H9 (cell line): ENCODE data around the gene CORO7. TPM values are rescaled to one million over a fixed set of nuclear protein-coding genes. Genes with fewer than 3 reads are reported as not detected.
A peak's percentile ranks its signal among the peaks of the same experiment; 100 is the strongest.

Source experiments
- DNase-seq: peaks from one replicate; pipeline ENCODE4 v3.0.0-alpha.2; 2017
- H2AFZ ChIP-seq: one replicate; pipeline ENCODE4 v1.6.1; 2013; ENCODE audit warnings: mild to moderate bottlenecking, low read length, control low read depth, moderate library complexity
- H2AK5ac ChIP-seq: 2 replicates; pipeline ENCODE4 v1.6.1; 2013; ENCODE audit warnings: low read length, control low read depth, mixed read lengths; ENCODE audit not compliant: insufficient read length
- H2BK120ac ChIP-seq: one replicate; pipeline ENCODE4 v1.6.1; 2013; ENCODE audit warnings: low read depth, mild to moderate bottlenecking, low read length, control low read depth, inconsistent platforms; ENCODE audit not compliant: poor library complexity, severe bottlenecking
- H2BK12ac ChIP-seq: 2 replicates; pipeline ENCODE4 v1.6.1; 2013; ENCODE audit warnings: low read length, control low read depth, mixed read lengths, low read depth; ENCODE audit not compliant: insufficient read length
- H2BK15ac ChIP-seq: 2 replicates; pipeline ENCODE4 v1.6.1; 2013; ENCODE audit warnings: low read depth, low read length, control low read depth
- H2BK20ac ChIP-seq: one replicate; pipeline ENCODE4 v1.6.1; 2013; ENCODE audit warnings: low read depth, mild to moderate bottlenecking, low read length, control low read depth, inconsistent platforms; ENCODE audit not compliant: poor library complexity, severe bottlenecking
- H2BK5ac ChIP-seq: 2 replicates; pipeline ENCODE4 v1.6.1; 2013; ENCODE audit warnings: low read length, control low read depth, mixed read lengths; ENCODE audit not compliant: insufficient read length
- H3K14ac ChIP-seq: 2 replicates; pipeline ENCODE4 v1.6.1; 2013; ENCODE audit warnings: low read length, control low read depth; ENCODE audit not compliant: insufficient read depth
- H3K18ac ChIP-seq: 2 replicates; pipeline ENCODE4 v1.6.1; 2013; ENCODE audit warnings: low read depth, mild to moderate bottlenecking, mixed read lengths, low read length, control low read depth; ENCODE audit not compliant: insufficient read length
- H3K23ac ChIP-seq: 2 replicates; pipeline ENCODE4 v1.6.1; 2013; ENCODE audit warnings: low read length, control low read depth, mixed read lengths, low read depth; ENCODE audit not compliant: insufficient read length
- H3K23me2 ChIP-seq: 2 replicates; pipeline ENCODE4 v1.6.1; 2013; ENCODE audit warnings: low read depth, mild to moderate bottlenecking, mixed read lengths, low read length, control low read depth; ENCODE audit not compliant: insufficient read length, poor library complexity, severe bottlenecking
- H3K27ac ChIP-seq: 2 replicates; pipeline ENCODE4 v1.5.1; 2013; ENCODE audit warnings: low read length, control low read depth, mixed read lengths, low read depth; ENCODE audit not compliant: insufficient read length
- H3K27me3 ChIP-seq: 2 replicates; pipeline ENCODE4 v1.6.1; 2013; ENCODE audit warnings: low read length, control low read depth, inconsistent platforms; ENCODE audit not compliant: insufficient read depth
- H3K4ac ChIP-seq: 2 replicates; pipeline ENCODE4 v1.6.1; 2013; ENCODE audit warnings: low read depth, mild to moderate bottlenecking, control low read depth, inconsistent platforms, low read length, moderate library complexity
- H3K4me1 ChIP-seq: 2 replicates; pipeline ENCODE4 v1.6.1; 2013; ENCODE audit warnings: low read length, control low read depth, inconsistent platforms; ENCODE audit not compliant: insufficient read depth
- H3K4me2 ChIP-seq: 2 replicates; pipeline ENCODE4 v1.6.1; 2013; ENCODE audit warnings: low read length, control low read depth, mixed read lengths; ENCODE audit not compliant: insufficient read length, insufficient read depth
- H3K56ac ChIP-seq: 2 replicates; pipeline ENCODE4 v1.6.1; 2013; ENCODE audit warnings: low read depth, mild to moderate bottlenecking, mixed read lengths, low read length, control low read depth; ENCODE audit not compliant: insufficient read length
- H3K79me1 ChIP-seq: 2 replicates; pipeline ENCODE4 v1.6.1; 2013; ENCODE audit warnings: low read depth, mild to moderate bottlenecking, moderate library complexity, low read length, control low read depth, inconsistent platforms; ENCODE audit not compliant: insufficient read depth, poor library complexity, severe bottlenecking
- H3K79me2 ChIP-seq: 2 replicates; pipeline ENCODE4 v1.6.1; 2013; ENCODE audit warnings: low read length, control low read depth, inconsistent platforms; ENCODE audit not compliant: insufficient read depth
- H3K9ac ChIP-seq: 2 replicates; pipeline ENCODE4 v1.6.1; 2013; ENCODE audit warnings: low read length, control low read depth, mixed read lengths; ENCODE audit not compliant: insufficient read length; ENCODE audit errors: extremely low read depth
- H3K9me3 ChIP-seq: one replicate; pipeline ENCODE4 v1.6.1; 2013; ENCODE audit warnings: low read depth, low read length, inconsistent platforms; ENCODE audit not compliant: control insufficient read depth
- H3T11ph ChIP-seq: one replicate; pipeline ENCODE4 v1.6.1; 2013; ENCODE audit warnings: mild to moderate bottlenecking, low read length, control low read depth, inconsistent platforms
- H4K20me1 ChIP-seq: one replicate; pipeline ENCODE4 v1.6.1; 2013; ENCODE audit not compliant: control insufficient read depth, insufficient read length, insufficient read depth
- H4K5ac ChIP-seq: 2 replicates; pipeline ENCODE4 v1.6.1; 2013; ENCODE audit warnings: low read depth, mild to moderate bottlenecking, mixed read lengths, low read length, control low read depth; ENCODE audit not compliant: insufficient read length
- H4K8ac ChIP-seq: replicated peaks from 2 replicates; pipeline ENCODE4 v1.6.1; 2013; ENCODE audit warnings: low read length, control low read depth, mixed read lengths, low read depth; ENCODE audit not compliant: insufficient read length
- H4K91ac ChIP-seq: 2 replicates; pipeline ENCODE4 v1.6.1; 2013; ENCODE audit warnings: low read depth, mild to moderate bottlenecking, moderate library complexity, mixed read lengths, low read length, control low read depth; ENCODE audit not compliant: insufficient read length
- H3K27ac Mint-ChIP-seq, 3 experiments: 2 replicates in 2 of 3; 3 replicates in 1 of 3; pipeline ENCODE4 v1.8.0; 2020 to 2021; ENCODE audit warnings: mixed read lengths in 3 of 3, mild to moderate bottlenecking in 1 of 3, moderate library complexity in 1 of 3
- H3K27me3 Mint-ChIP-seq: 2 replicates; pipeline ENCODE4 v1.8.0; 2021; ENCODE audit warnings: low read depth, mild to moderate bottlenecking, moderate library complexity, mixed read lengths
- H3K36me3 Mint-ChIP-seq, 3 experiments: 2 replicates in 2 of 3; 3 replicates in 1 of 3; pipeline ENCODE4 v1.8.0; 2020 to 2021; ENCODE audit warnings: low read depth in 3 of 3, mixed read lengths in 3 of 3; ENCODE audit not compliant: insufficient read depth in 1 of 3
- H3K4me1 Mint-ChIP-seq, 2 experiments: 2 replicates each; pipeline ENCODE4 v1.8.0; 2020; ENCODE audit warnings: mixed read lengths in 2 of 2
- H3K4me3 Mint-ChIP-seq, 2 experiments: 2 replicates in 1 of 2; 3 replicates in 1 of 2; pipeline ENCODE4 v1.8.0; 2020 to 2021; ENCODE audit warnings: mild to moderate bottlenecking in 2 of 2, mixed read lengths in 2 of 2, moderate library complexity in 1 of 2
- H3K9me3 Mint-ChIP-seq, 2 experiments: 2 replicates in 1 of 2; 3 replicates in 1 of 2; pipeline ENCODE4 v1.8.0; 2020; ENCODE audit warnings: mild to moderate bottlenecking in 2 of 2, mixed read lengths in 2 of 2, moderate library complexity in 1 of 2
- CTCF ChIP-seq: fragments of 200-600 bp; sonication (generic); conservative IDR thresholded peaks from 3 replicates; pipeline ENCODE4 v1.8.0; 2021; ENCODE audit warnings: antibody characterized with exemption, mild to moderate bottlenecking
- WGBS: extraction: QIAGEN DNeasy Blood & Tissue Kit; methylation state at CpG from one replicate; pipeline ENCODE4 v1.1.7; 2013; ENCODE audit warnings: missing lambda C conversion rate, low lambda C conversion rate, mixed read lengths; ENCODE audit not compliant: insufficient read length; ENCODE audit errors: extremely low coverage; 5-methylcytosine and 5-hydroxymethylcytosine counted together
- total RNA-seq: library from RNA; stranded (reverse); gene quantifications from 2 replicates; pipeline ENCODE4 v1.2.1, GENCODE V29; 2021

Gene CORO7
- total RNA-seq, 1 experiment from 2014 or later, result 38.4 TPM

DNA sequence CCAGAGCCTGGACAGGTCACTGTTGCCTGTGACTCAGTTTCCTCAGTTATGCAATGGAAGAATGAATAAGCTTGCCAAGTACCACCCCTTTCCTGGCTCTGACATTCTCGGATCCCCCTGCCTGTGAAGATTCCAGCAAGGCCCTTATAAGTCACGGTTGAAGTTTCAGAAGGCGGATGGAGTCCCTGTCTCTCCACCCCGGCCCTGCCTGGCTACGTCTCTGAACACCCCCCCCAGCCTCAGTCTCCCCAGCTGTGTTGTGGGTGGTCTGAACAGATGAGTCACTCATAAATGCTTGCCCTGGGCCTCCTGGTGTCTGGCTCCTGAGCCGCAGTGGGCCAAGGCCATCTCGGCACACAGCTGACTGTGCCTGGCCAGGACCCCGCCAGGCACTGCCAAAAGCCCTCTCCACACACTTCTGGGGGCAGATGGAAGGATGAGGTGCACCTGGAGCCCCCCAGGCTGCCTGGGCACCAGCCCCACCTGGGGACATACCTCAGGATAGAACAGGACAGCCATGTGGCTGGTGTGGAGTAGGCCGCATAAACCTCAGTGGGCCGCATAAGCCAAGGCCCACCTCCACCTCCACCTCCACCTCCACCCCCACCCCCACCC, 29.3 kb downstream of the CORO7 start:
- H2AK5ac ChIP-seq, result no peak overlapping the region
- no peaks in the 10 kb centered on the region for H3K27me3 ChIP-seq
- WGBS, result no CpG with 5 or more reads among the region's 10 CpGs
- no peak overlapping the region for H3K27ac ChIP-seq
- H4K5ac ChIP-seq, result no peak overlapping the region
- no peak overlapping the region for H3T11ph ChIP-seq
- H2AFZ ChIP-seq, result no peak overlapping the region
- Mint-ChIP-seq H3K36me3 (peaks cover 0 to 6% (median 2%) of the 10 kb centered on the region in 3 experiments; a peak in 4 of 7 replicates), H3K27ac (peak overlapping the region in 1 of 3 experiments; percentile 39; a peak in 1 of 7 replicates), H3K4me1 (peaks cover 28 to 33% of the 10 kb centered on the region in 2 experiments), H3K9me3 (no peaks in the 10 kb centered on the region), H3K4me3 (no peak overlapping the region), H3K27me3 (no peaks in the 10 kb centered on the region)
- no peak overlapping the region for H3K9ac ChIP-seq
- H4K20me1 ChIP-seq, result no peaks in the 10 kb centered on the region
- no peak for DNase-seq
- no peaks in the 10 kb centered on the region for H3K79me2 ChIP-seq
- H2BK20ac ChIP-seq, result no peak overlapping the region
- no peak overlapping the region for H3K23ac ChIP-seq
- no peak overlapping the region for H3K14ac ChIP-seq
- no peak overlapping the region for H4K91ac ChIP-seq
- no peaks in the 10 kb centered on the region; the same call in 1 of the 2 replicates for H3K4me1 ChIP-seq
- no peak overlapping the region for H2BK15ac ChIP-seq
- H3K56ac ChIP-seq, result no peak overlapping the region
- no peak overlapping the region for H2BK120ac ChIP-seq
- no peak overlapping the region for H3K4me2 ChIP-seq
- no peak overlapping the region for H4K8ac ChIP-seq
- H3K9me3 ChIP-seq, result no peaks in the 10 kb centered on the region
- H3K18ac ChIP-seq, result no peak overlapping the region
- no peak for TF ChIP-seq CTCF
- H2BK5ac ChIP-seq, result no peak overlapping the region
- H2BK12ac ChIP-seq, result no peak overlapping the region
- no peaks in the 10 kb centered on the region for H3K23me2 ChIP-seq
- H3K79me1 ChIP-seq, result no peaks in the 10 kb centered on the region
- no peak overlapping the region for H3K4ac ChIP-seq
